Retinal pigment epithelial cell (primary cell): ENCODE data around the gene SLC22A2.
"Not testable (repeated sequence)": the region's sequence is repeated elsewhere in the genome, so short reads cannot be mapped to it uniquely, and the experiment has no call there.

ENCODE experiments used
- DNase-seq: peaks from one replicate; pipeline ENCODE4 v3.0.0-alpha.2; 2010; ENCODE audit warnings: low read depth
- H3K4me3 ChIP-seq: 2 replicates; pipeline ENCODE4 v1.5.1; 2011; ENCODE audit warnings: mild to moderate bottlenecking, low read length, control low read depth, moderate library complexity
- TF ChIP-seq, protein P1 (sequence below): conservative IDR thresholded peaks from 2 replicates; pipeline ENCODE4 v1.5.1; 2011; ENCODE audit warnings: low read depth, low read length, control low read depth, inconsistent platforms

Gene SLC22A2

DNA sequence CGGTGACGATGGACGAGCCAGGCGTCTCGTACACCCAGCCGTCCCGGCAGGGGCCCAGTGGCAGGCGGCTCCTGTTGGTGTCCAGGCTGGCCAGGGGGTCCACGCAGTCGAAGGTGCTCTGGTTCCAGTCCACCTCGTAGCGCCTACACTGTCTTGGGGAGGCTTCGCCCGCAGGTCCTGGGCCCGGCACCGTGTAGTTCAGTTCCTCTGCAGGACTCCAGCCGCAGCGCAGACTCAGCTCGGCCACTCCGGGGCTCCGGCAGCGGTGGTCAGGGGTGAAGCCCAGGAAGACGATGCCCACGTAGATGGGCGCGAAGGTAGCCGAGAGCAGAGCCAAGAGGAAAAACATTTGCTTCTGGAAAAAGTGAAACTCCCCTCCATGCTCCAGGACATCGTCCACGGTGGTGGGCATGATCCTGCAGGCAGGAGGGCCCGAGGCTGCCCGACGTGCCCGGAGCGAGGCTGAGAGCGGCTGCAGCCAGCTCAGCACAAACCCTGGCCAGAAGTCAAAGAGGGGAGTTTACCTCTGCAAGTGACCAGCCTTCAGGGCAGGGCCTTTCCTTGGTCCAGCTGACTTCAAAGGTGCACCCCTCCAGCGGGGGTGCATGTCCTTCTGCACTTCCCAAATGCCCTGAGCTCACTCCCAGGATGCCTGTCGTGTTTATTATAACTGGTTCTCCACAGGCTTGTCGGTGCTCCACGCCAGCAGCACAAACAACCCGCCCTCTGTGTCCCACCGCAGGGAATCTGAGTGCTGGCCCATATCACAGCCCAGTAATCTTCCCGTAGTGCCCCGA is at the start of gene SLC22A2:
TSS of gene SLC22A2 (minus strand) at position 476 of the 797 bp plus-strand sequence. CDS start at position 412, 64 bp downstream.
- no peak for DNase-seq
- TF ChIP-seq, protein P1, sequence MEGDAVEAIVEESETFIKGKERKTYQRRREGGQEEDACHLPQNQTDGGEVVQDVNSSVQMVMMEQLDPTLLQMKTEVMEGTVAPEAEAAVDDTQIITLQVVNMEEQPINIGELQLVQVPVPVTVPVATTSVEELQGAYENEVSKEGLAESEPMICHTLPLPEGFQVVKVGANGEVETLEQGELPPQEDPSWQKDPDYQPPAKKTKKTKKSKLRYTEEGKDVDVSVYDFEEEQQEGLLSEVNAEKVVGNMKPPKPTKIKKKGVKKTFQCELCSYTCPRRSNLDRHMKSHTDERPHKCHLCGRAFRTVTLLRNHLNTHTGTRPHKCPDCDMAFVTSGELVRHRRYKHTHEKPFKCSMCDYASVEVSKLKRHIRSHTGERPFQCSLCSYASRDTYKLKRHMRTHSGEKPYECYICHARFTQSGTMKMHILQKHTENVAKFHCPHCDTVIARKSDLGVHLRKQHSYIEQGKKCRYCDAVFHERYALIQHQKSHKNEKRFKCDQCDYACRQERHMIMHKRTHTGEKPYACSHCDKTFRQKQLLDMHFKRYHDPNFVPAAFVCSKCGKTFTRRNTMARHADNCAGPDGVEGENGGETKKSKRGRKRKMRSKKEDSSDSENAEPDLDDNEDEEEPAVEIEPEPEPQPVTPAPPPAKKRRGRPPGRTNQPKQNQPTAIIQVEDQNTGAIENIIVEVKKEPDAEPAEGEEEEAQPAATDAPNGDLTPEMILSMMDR, result no peak
- no peak within 1 kb of the TSS for H3K4me3 ChIP-seq

DNA sequence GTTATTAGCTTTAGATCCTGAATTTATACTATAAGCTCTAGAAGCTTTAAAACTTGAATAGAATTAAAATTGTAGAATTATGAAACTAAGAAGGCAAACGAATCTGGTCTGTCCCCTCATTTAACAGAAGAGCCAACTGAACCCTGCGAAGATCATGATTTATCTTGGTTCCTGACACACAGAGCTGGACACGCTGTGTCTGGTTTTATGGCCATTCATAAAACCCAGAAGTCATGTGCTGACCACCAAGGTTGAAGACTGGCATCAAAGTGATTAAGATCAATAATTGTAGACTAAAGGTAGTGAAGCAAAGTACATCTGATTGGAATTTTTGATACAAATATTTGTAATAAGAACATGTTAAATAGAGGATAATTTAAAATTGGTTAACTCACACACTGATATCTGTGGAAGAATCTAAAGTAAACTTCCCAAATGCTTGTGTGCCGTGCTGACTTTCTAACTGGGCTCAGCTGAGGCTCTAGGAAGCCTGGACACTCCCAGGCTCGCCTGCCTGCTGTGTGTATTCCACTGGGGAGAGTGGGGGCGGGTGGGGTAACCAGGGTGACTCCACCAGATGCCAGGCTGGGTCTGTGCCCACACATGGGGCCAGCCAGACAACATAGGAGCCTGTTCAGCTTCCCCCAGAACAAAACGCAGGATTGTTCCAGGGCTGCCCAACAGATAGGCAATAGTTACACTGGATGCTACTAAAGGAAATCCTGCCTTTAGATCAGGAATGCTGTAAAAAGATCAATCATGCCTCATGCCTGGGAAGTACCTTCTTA is 47.5 kb upstream of the SLC22A2 start:
- TF ChIP-seq, protein P1, result no peak
- DNase-seq, result no peak
- H3K4me3 ChIP-seq, result no peak overlapping the region

DNA sequence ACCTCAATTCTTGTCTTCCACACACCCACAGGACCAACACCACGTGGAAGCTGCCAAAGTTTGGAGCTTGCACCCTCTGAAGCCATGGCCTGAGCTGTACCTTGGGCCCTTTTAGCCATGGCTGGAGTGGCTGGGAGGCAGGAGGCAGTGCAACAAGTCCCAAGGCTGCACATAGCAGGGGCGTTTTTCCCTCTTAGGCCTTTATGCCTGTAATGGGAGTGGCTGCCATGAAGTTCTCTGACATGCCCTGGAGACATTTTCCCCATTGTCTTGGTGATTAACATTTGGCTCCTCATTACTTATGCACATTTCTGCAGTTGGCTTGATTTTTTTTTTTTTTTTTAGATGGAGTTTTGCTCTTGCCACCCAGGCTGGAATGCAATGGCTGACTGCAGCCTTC is 45.2 kb upstream of the SLC22A2 start:
- TF ChIP-seq, protein P1, result no peak
- no peak for DNase-seq
- H3K4me3 ChIP-seq, result no peak overlapping the region

DNA sequence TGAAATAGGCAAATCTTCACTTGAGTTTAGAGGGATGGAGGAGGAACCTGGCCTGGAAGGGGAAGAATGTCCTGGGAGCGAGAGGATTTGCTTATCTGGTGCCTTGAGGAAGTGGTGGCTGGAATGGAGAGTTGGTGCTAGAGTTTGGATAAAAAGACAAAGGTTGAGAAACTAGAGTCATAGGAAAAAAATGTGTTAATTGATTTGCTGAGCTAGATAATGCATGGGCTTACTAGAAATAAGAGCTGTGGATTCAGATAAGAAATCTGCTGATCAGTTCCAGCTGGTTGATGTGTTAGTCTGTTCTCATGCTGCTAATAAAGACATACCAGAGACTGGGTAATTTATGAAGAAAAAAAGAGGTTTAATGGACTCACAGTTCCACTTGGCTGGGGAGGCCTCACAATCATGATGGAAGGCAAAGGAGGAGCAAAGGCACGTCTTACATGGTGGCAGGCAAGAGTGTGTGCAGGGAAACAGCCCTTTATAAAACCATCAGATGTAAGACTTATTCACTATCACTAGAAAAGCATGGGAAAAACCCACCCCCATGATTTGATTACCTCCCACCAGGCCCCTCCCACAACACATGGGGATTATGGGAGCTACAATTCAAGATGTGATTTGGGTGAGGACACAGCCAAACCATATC is 43.9 kb upstream of the SLC22A2 start:
- not testable (repeated sequence) for H3K4me3 ChIP-seq, DNase-seq

DNA sequence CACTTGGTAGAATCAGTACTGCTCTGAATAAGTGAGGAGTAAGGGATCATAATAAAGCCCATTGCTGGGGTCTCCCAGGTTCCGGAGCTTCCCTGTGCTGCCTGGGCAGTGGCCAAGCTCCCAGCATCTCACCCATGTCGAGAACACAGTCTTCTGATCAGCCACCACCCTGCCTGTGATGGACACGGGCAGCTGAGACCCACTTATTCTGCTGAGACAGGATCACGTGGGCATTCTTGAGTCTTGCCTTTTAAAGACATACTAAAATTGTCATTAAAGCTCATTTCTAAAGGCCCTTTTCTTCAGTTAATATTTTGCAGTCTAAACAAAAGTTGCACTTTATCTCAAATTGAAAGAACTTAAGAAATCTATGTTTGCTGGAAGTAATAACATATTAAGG is 42.7 kb upstream of the SLC22A2 start:
- DNase-seq, result no peak
- H3K4me3 ChIP-seq, result no peak overlapping the region
- TF ChIP-seq, protein P1, result no peak

DNA sequence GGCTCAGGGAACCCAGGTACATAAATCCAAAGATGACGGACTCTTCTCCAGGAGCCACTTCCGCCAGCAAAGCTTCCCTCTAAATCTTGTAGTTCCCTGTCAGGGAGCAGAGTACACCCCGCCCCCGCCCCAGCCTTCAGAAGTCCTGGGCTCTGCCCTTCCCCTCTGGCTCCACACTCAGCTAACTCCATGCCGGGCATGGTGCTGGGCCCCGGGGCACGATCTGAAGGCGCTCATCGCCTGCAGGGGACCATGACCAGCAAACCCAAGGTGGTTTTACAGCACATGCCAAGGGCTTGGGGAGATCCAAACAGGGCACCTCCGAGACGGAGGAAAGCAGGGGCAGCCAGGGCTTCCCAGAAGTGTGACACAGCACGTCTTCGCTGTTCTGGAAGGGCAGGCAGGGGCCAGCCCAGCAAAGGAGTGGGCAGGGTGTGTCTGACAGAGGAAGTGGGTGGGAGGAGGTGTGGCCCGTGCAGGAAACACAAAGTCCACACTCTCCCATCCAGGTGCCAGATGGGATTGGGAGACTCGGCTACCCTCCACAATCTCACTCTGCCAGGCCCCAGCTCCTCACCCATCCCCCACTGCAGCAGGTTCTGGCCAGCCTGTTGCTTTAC is 41.6 kb upstream of the SLC22A2 start:
- H3K4me3 ChIP-seq, result no peak overlapping the region
- TF ChIP-seq, protein P1, result no peak
- no peak for DNase-seq

DNA sequence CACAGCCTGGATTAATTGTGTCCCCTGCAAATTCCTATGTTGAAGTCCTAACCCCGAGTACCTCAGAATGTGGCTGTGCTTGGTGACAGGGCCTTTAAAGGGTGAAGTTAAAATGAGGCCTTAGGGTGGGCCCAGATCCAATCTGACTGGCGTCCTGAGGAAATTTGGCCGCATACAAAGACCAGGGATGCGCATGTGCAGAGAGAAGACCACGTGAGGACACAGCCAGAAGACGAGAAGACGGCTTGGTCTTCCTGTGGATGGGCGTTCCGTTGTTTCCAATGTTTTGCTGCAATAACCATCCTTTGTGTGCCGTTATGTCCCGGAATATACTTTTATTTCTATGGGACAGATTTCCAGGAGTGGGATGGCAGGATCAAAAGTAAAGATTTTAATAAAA is 40.9 kb upstream of the SLC22A2 start:
- DNase-seq, result no peak
- TF ChIP-seq, protein P1, result no peak
- no peak overlapping the region for H3K4me3 ChIP-seq
